Erythroblast (primary cell): ENCODE results near the gene DAB1.

ENCODE experiments used
- GATA1 ChIP-seq: IDR thresholded peaks from 2 replicates; pipeline ENCODE4 v1.6.1; 2011; ENCODE audit warnings: low read depth, mild to moderate bottlenecking, control low read depth, low read length, moderate library complexity
- POLR2A ChIP-seq: IDR thresholded peaks from 2 replicates; pipeline ENCODE4 v1.6.1; 2011; ENCODE audit warnings: mild to moderate bottlenecking, low read length

DNA sequence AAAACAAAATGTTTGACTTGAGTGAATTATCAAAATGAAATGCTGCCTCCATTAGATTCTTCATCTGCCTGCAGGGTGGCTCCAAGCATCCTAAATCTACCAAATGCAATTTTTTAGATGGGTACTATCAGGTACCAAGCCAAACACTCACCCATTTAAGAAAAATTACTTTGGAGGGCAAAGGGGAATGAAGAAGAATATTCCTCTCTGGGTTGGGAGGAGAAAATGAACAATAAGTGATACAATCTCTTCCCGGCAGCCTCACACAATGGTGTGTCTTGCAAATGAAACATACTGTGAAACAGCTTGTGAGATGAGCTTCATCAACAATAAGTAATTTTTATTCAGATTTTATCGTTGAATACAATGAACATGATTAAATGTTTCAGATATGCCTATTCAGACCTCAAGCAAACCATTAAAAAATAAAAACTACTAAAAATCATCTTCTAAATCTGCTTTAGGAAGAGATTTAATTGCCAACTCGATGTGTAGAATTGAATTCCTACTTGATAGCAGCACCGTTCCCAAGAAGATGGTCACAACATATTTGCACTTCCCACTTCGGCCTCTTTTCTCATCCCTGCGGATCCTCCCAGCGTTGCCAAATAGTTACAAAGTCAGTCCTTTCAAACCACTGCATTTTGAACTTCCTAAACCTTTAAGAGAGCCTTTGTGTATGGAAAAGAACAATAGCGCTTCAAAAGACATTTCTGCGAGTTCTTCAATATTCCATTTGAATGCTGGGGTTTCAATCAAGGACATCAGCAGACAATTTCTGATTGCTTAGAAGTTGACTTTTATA, 2.7 kb downstream of the DAB1 start:
- TF ChIP-seq POLR2A (no peak), GATA1 (no peak)
